MM.1S (cell line): ENCODE results near the gene TMTC4.

Experiments
- EZH2 ChIP-seq: fragments of 300-600 bp; sonication (generic); optimal IDR thresholded peaks from 2 replicates; pipeline ENCODE3; 2017; ENCODE audit warnings: low read depth, mild to moderate bottlenecking, antibody characterized with exemption, low read length, mixed read lengths
- EZH2phosphoT487 ChIP-seq: fragments of 300-600 bp; sonication (generic); IDR thresholded peaks from 2 replicates; pipeline ENCODE4 v1.6.1; 2018; ENCODE audit warnings: antibody characterized with exemption, low read length
- TF ChIP-seq, protein P1 (sequence below): fragments of 300-600 bp; sonication (generic); IDR thresholded peaks from 2 replicates; pipeline ENCODE4 v1.5.1; 2016; ENCODE audit warnings: antibody characterized with exemption, low read length, mixed read lengths

DNA sequence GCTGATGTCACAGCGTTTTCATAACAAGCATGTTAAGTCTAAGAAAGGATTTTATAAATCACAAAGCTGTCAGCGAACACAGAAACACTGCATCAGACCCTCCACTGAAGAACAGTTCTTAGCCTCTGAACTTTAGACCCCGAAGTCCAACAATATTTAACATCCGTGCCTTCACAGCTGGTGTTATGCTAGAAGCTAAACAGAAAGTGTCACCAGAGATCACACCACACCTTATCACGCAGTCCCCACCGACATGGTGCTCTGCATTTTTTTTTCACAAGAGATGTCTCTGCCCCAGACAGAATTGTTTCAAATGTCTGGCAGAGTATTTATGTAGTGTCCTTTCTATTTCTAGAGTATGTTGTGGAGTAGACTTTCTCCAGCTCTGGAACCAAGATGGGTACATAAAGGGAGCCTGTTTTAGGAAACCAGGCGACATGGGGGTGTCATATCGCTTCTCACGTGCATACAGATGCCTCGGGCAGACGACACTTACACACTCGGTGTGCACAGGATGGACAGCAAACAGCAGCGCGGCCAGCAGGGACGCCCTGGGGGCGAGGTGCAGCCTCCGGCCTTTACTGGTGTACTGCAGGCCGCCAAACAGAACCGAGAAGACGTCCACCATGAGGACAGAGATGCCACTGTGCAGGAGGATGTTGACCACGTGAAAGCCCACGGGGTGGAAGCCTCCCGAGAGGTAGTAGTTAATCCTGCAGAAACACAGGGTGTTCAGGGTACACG, 12.0 kb downstream of the TMTC4 start:
- TF ChIP-seq, protein P1, sequence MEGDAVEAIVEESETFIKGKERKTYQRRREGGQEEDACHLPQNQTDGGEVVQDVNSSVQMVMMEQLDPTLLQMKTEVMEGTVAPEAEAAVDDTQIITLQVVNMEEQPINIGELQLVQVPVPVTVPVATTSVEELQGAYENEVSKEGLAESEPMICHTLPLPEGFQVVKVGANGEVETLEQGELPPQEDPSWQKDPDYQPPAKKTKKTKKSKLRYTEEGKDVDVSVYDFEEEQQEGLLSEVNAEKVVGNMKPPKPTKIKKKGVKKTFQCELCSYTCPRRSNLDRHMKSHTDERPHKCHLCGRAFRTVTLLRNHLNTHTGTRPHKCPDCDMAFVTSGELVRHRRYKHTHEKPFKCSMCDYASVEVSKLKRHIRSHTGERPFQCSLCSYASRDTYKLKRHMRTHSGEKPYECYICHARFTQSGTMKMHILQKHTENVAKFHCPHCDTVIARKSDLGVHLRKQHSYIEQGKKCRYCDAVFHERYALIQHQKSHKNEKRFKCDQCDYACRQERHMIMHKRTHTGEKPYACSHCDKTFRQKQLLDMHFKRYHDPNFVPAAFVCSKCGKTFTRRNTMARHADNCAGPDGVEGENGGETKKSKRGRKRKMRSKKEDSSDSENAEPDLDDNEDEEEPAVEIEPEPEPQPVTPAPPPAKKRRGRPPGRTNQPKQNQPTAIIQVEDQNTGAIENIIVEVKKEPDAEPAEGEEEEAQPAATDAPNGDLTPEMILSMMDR, result no peak
- TF ChIP-seq EZH2phosphoT487, result no peak
- no peak for TF ChIP-seq EZH2
